SK-N-SH (cell line): ENCODE measurements around the gene GPR75. TPM values are rescaled to one million over a fixed set of nuclear protein-coding genes. Genes with fewer than 3 reads are reported as not detected.
"Not testable (repeated sequence)": the region's sequence is repeated elsewhere in the genome, so short reads cannot be mapped to it uniquely, and the experiment has no call there.

Source experiments
- CTCF ChIA-PET: fragments of 300-600, 350-600 bp; formaldehyde crosslinking; extraction: SDS; loops from one replicate; lab custom pipeline; 2021; lab: Yijun Ruan, JAX
- POLR2A ChIA-PET: fragments of 350-600 bp; sonication (Branson Sonifier 250); formaldehyde crosslinking; extraction: SDS; loops from one replicate; lab custom pipeline; 2020; ENCODE audit warnings: antibody characterized with exemption, inconsistent platforms; lab: Yijun Ruan, JAX
- DNase-seq: peaks from one replicate; pipeline ENCODE4 v3.0.0; 2012
- H2AFZ ChIP-seq: fragments of 200-600 bp; sonication (generic); 2 replicates; pipeline ENCODE4 v1.8.1; 2016; ENCODE audit warnings: antibody characterized with exemption, mild to moderate bottlenecking, low read depth
- H3F3A ChIP-seq: fragments of 200-600 bp; sonication (generic); replicated peaks from 2 replicates; pipeline ENCODE3; 2016; ENCODE audit warnings: antibody characterized with exemption, mild to moderate bottlenecking; ENCODE audit not compliant: insufficient read depth
- H3K27ac ChIP-seq, 2 experiments: fragments of 200-500 bp in 1 of 2; fragments of 200-600 bp in 1 of 2; sonication (Bioruptor generic) in 1 of 2; sonication (generic), shearing (Covaris generic) in 1 of 2; 2 replicates each; pipeline versions ENCODE4 v1.5.1 to v1.6.1; 2014 to 2016; ENCODE audit warnings: low read depth in 2 of 2, inconsistent platforms in 1 of 2, low read length in 1 of 2, mild to moderate bottlenecking in 1 of 2, mixed read lengths in 1 of 2
- H3K27me3 ChIP-seq: fragments of 200-600 bp; sonication (generic), shearing (Covaris generic); 2 replicates; pipeline ENCODE4 v1.6.1; 2016; ENCODE audit warnings: mixed run types; ENCODE audit not compliant: insufficient read depth
- H3K36me3 ChIP-seq, 2 experiments: fragments of 200-500 bp in 1 of 2; fragments of 200-600 bp in 1 of 2; sonication (Bioruptor generic) in 1 of 2; sonication (generic) in 1 of 2; replicated peaks in 1 of 2; 2 replicates each; pipeline versions ENCODE3 to v1.5.1; 2014 to 2016; ENCODE audit warnings: low read length in 1 of 2, mild to moderate bottlenecking in 1 of 2; ENCODE audit not compliant: insufficient read depth in 2 of 2, control insufficient read depth in 1 of 2
- H3K4me1 ChIP-seq, 2 experiments: fragments of 200-500 bp in 1 of 2; fragments of 200-600 bp in 1 of 2; sonication (Bioruptor generic) in 1 of 2; sonication (generic), shearing (Covaris generic) in 1 of 2; 2 replicates each; pipeline versions ENCODE4 v1.5.1 to v1.6.1; 2014 to 2016; ENCODE audit warnings: low read depth in 1 of 2, low read length in 1 of 2, mixed run types in 1 of 2; ENCODE audit not compliant: insufficient read depth in 2 of 2, control insufficient read depth in 1 of 2
- H3K4me2 ChIP-seq: fragments of 200-600 bp; sonication (generic), shearing (Covaris generic); 2 replicates; pipeline ENCODE4 v1.6.1; 2017; ENCODE audit warnings: mixed run types
- H3K4me3 ChIP-seq, 2 experiments: fragments of 200-500 bp in 1 of 2; fragments of 200-600 bp in 1 of 2; sonication (Bioruptor generic) in 1 of 2; sonication (generic), shearing (Covaris generic) in 1 of 2; 2 replicates each; pipeline versions ENCODE4 v1.5.1 to v1.8.1; 2014 to 2016; ENCODE audit warnings: low read depth in 2 of 2, inconsistent platforms in 1 of 2, low read length in 1 of 2, mild to moderate bottlenecking in 1 of 2, mixed read lengths in 1 of 2, moderate library complexity in 1 of 2
- H3K79me2 ChIP-seq: fragments of 200-600 bp; sonication (generic); 2 replicates; pipeline ENCODE4 v1.8.1; 2017; ENCODE audit warnings: mild to moderate bottlenecking; ENCODE audit not compliant: insufficient read depth
- H3K9ac ChIP-seq: fragments of 200-600 bp; sonication (generic); 2 replicates; pipeline ENCODE4 v1.6.1; 2017; ENCODE audit warnings: mixed run types
- H3K9me2 ChIP-seq: fragments of 200-600 bp; sonication (generic); 2 replicates; pipeline ENCODE4 v1.6.1; 2017; ENCODE audit warnings: mixed run types
- H3K9me3 ChIP-seq: fragments of 200-600 bp; sonication (generic); 2 replicates; pipeline ENCODE4 v1.6.1; 2017; ENCODE audit warnings: mixed run types, mild to moderate bottlenecking, moderate library complexity
- H4K20me1 ChIP-seq: fragments of 200-600 bp; sonication (generic); 2 replicates; pipeline ENCODE4 v1.6.1; 2017; ENCODE audit warnings: mild to moderate bottlenecking, mixed run types; ENCODE audit not compliant: insufficient read depth
- CTCF ChIP-seq: fragments of 200-600 bp; sonication (generic); IDR thresholded peaks from 2 replicates; pipeline ENCODE4 v1.6.1; 2017; ENCODE audit warnings: antibody characterized with exemption, mild to moderate bottlenecking, moderate library complexity
- ELF1 ChIP-seq: IDR thresholded peaks from 2 replicates; pipeline ENCODE4 v1.4.0; 2012
- POLR2AphosphoS5 ChIP-seq: IDR thresholded peaks from 2 replicates; pipeline ENCODE4 v1.6.1; 2012; ENCODE audit warnings: low read depth, low read length
- RAD21 ChIP-seq: IDR thresholded peaks from 2 replicates; pipeline ENCODE4 v1.6.1; 2012; ENCODE audit warnings: mild to moderate bottlenecking, low read length
- USF2 ChIP-seq: fragments of 150-350 bp; IDR thresholded peaks from 2 replicates; pipeline ENCODE4 v1.6.1; 2017; ENCODE audit warnings: antibody characterized with exemption, low read length, low read depth, borderline replicate concordance
- WGBS: methylation state at CpG from one replicate; pipeline ENCODE4 v1.1.6; 2017; ENCODE audit warnings: low lambda C conversion rate; 5-methylcytosine and 5-hydroxymethylcytosine counted together
- polyA plus RNA-seq, 3 experiments: library from polyadenylated mRNA; depleted of rRNA; stranded (reverse); fragments of >200 nt; gene quantifications; 2 replicates each; pipeline ENCODE4 v1.2.3, GENCODE V29; 2012

GPR75 gene
- polyA plus RNA-seq, 1 of the 3 experiments (the other 2 are of a cell fraction) = 1.8 TPM

GRCh38 chr2:53823639-53824038, 36.1 kb downstream of the GPR75 start:
- H3K9me3 ChIP-seq, H3F3A ChIP-seq, H3K9me2 ChIP-seq, H2AFZ ChIP-seq, H3K4me1 ChIP-seq, H3K27me3 ChIP-seq, DNase-seq, H3K4me2 ChIP-seq, H3K4me3 ChIP-seq, H3K27ac ChIP-seq, H3K79me2 ChIP-seq, H4K20me1 ChIP-seq, H3K9ac ChIP-seq, POLR2A ChIA-PET, CTCF ChIA-PET: not testable (repeated sequence)
- peak; percentile 44 for TF ChIP-seq CTCF
- H3K36me3 ChIP-seq = peaks cover 13 to 15% of the 10 kb centered on the region in 2 experiments
- WGBS = 90% methylated on average over 9 of the region's 9 CpGs

GRCh38 chr2:53821810-53822209, 38.0 kb downstream of the GPR75 start:
- H3K4me1 ChIP-seq = no peaks in the 10 kb centered on the region
- H3K9me3 ChIP-seq = no peaks in the 10 kb centered on the region
- no peak for DNase-seq
- ChIA-PET CTCF (interaction anchor here (1.1 kb wide), 1 partner anchor 8 kb away, joined by 6 read pairs; no protein-coding TSS in a partner anchor), POLR2A (no interaction called here)
- H3K27me3 ChIP-seq = no peaks in the 10 kb centered on the region
- H3K4me2 ChIP-seq = no peak overlapping the region
- H3K4me3 ChIP-seq = no peak overlapping the region
- TF ChIP-seq USF2 (no peak), RAD21 (no peak), ELF1 (no peak)
- no peaks in the 10 kb centered on the region for H4K20me1 ChIP-seq
- WGBS = 90% methylated on average over 6 of the region's 6 CpGs
- no peaks in the 10 kb centered on the region for H3K79me2 ChIP-seq
- H3K27ac ChIP-seq = no peak overlapping the region
- H3K36me3 ChIP-seq = peaks cover 26 to 33% of the 10 kb centered on the region in 2 experiments
- no peaks in the 10 kb centered on the region for H3K9me2 ChIP-seq
- H3K9ac ChIP-seq = no peak overlapping the region
- no peak overlapping the region for H2AFZ ChIP-seq
- no peaks in the 10 kb centered on the region for H3F3A ChIP-seq

- WGBS = 92% methylated on average over 4 of the region's 4 CpGs
- no peak for TF ChIP-seq POLR2AphosphoS5
- CTCF ChIA-PET = interaction anchor here (1.7 kb wide), 1 partner anchor 24 kb away, joined by 3 read pairs; no protein-coding TSS in a partner anchor
Observed at GRCh38 chr2:53820711-53821110, 39.1 kb downstream of the GPR75 start.

More at GRCh38 chr2:53820711-53821110, 39.1 kb downstream of the GPR75 start:
- no peak overlapping the region for H3K27ac ChIP-seq
- no peak overlapping the region for H3K4me2 ChIP-seq
- H3F3A ChIP-seq = no peaks in the 10 kb centered on the region
- DNase-seq = no peak
- POLR2A ChIA-PET = no interaction called here
- no peaks in the 10 kb centered on the region for H3K9me2 ChIP-seq
- no peaks in the 10 kb centered on the region for H3K79me2 ChIP-seq
- no peaks in the 10 kb centered on the region for H4K20me1 ChIP-seq
- H3K9ac ChIP-seq = no peak overlapping the region
- no peaks in the 10 kb centered on the region for H3K9me3 ChIP-seq
- H3K27me3 ChIP-seq = no peaks in the 10 kb centered on the region
- H2AFZ ChIP-seq = no peak overlapping the region
- no peak overlapping the region for H3K4me3 ChIP-seq
- no peaks in the 10 kb centered on the region for H3K4me1 ChIP-seq
- H3K36me3 ChIP-seq = peaks cover 31 to 40% of the 10 kb centered on the region in 2 experiments
